Measurements from ENCODE around the gene OTOG.

OTOG gene

DNA sequence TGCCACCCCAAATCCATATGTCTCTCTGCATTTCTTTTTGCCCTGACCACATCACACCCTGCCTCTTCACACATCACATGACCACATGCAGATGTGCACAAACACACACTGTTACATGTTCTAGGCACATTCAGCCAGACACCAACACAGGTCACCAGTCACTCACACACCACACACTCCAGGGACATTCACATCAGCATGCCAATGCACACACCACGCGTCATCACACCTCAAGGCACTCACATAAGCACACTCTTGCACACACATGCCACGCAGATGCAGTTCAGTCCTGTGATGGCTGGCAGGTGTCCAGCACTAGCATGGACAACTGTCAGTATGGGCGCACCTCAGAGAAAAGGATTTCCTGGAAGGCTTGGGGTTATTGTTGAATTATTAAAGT is 95.3 kb downstream of the OTOG start:
- Histone ChIP-seq H3K36me3 (ENCODE audit: low read length) (no peaks in the 10 kb centered on the region), H2AFZ (ENCODE audit: low read depth, low read length, severe bottlenecking) (no peak overlapping the region), H3K9me2 (replicated peaks; ENCODE audit: insufficient read depth, low read length) (no peaks in the 10 kb centered on the region), H3K79me2 (ENCODE audit: insufficient read depth, low read length) (no peaks in the 10 kb centered on the region), H3K9me3 (ENCODE audit: insufficient read depth, low read length) (no peaks in the 10 kb centered on the region), H4K20me1 (ENCODE audit: low read depth, low read length) (no peaks in the 10 kb centered on the region), H3K4me3 (ENCODE audit: insufficient read depth, low read length, poor library complexity, severe bottlenecking) (no peak overlapping the region), H3K27me3 (ENCODE audit: low read length) (no peaks in the 10 kb centered on the region), H3F3A (ENCODE audit: insufficient read depth) (no peaks in the 10 kb centered on the region), H3K4me2 (ENCODE audit: low read depth, low read length, poor library complexity, severe bottlenecking) (no peak overlapping the region), H3K27ac (ENCODE audit: low read depth, low read length) (no peak overlapping the region), H3K9ac (ENCODE audit: low read length) (no peak overlapping the region)
- no peak for TF ChIP-seq EZH2phosphoT487 (conservative IDR thresholded peaks at IDR 0.05; ENCODE audit: low read length)
- TF ChIP-seq, protein P1, sequence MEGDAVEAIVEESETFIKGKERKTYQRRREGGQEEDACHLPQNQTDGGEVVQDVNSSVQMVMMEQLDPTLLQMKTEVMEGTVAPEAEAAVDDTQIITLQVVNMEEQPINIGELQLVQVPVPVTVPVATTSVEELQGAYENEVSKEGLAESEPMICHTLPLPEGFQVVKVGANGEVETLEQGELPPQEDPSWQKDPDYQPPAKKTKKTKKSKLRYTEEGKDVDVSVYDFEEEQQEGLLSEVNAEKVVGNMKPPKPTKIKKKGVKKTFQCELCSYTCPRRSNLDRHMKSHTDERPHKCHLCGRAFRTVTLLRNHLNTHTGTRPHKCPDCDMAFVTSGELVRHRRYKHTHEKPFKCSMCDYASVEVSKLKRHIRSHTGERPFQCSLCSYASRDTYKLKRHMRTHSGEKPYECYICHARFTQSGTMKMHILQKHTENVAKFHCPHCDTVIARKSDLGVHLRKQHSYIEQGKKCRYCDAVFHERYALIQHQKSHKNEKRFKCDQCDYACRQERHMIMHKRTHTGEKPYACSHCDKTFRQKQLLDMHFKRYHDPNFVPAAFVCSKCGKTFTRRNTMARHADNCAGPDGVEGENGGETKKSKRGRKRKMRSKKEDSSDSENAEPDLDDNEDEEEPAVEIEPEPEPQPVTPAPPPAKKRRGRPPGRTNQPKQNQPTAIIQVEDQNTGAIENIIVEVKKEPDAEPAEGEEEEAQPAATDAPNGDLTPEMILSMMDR (IDR thresholded peaks at IDR 0.05; ENCODE audit: insufficient read depth, low read length, poor library complexity, severe bottlenecking), result no peak

DNA sequence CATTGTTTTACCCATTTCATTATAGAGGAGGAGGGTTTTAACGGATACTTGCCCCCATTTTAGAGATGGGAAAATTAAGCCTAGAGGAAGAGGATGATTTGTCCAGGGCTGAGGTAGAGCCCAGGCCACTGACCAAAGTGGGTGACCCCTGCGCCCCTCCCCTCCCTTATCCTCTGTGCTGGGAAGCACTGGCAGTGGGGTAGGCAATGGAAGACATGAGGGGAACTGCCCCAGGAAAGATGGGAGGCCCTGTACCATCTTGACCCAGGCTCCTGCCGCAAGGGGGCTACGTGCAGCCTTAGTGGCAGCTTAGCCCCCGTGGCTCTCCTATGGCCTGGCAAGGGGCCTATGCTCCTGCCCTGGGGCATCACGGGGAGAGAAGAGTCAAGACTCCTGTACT is 95.9 kb downstream of the OTOG start:
- no peak for TF ChIP-seq EZH2phosphoT487 (conservative IDR thresholded peaks at IDR 0.05; ENCODE audit: low read length)
- TF ChIP-seq, protein P1 (IDR thresholded peaks at IDR 0.05; ENCODE audit: insufficient read depth, low read length, poor library complexity, severe bottlenecking), result no peak
- no peaks in the 10 kb centered on the region for H3K36me3 ChIP-seq (ENCODE audit: low read length)
- no peaks in the 10 kb centered on the region for H3F3A ChIP-seq (ENCODE audit: insufficient read depth)
- H3K4me2 ChIP-seq (ENCODE audit: low read depth, low read length, poor library complexity, severe bottlenecking), result no peak overlapping the region
- H3K4me3 ChIP-seq (ENCODE audit: insufficient read depth, low read length, poor library complexity, severe bottlenecking), result no peak overlapping the region
- H3K9me2 ChIP-seq (replicated peaks; ENCODE audit: insufficient read depth, low read length), result no peaks in the 10 kb centered on the region
- H3K27ac ChIP-seq (ENCODE audit: low read depth, low read length), result no peak overlapping the region
- no peaks in the 10 kb centered on the region for H3K9me3 ChIP-seq (ENCODE audit: insufficient read depth, low read length)
- no peak overlapping the region for H3K9ac ChIP-seq (ENCODE audit: low read length)
- no peaks in the 10 kb centered on the region for H4K20me1 ChIP-seq (ENCODE audit: low read depth, low read length)
- H3K27me3 ChIP-seq (ENCODE audit: low read length), result no peaks in the 10 kb centered on the region
- H2AFZ ChIP-seq (ENCODE audit: low read depth, low read length, severe bottlenecking), result no peak overlapping the region
- H3K79me2 ChIP-seq (ENCODE audit: insufficient read depth, low read length), result no peaks in the 10 kb centered on the region

DNA sequence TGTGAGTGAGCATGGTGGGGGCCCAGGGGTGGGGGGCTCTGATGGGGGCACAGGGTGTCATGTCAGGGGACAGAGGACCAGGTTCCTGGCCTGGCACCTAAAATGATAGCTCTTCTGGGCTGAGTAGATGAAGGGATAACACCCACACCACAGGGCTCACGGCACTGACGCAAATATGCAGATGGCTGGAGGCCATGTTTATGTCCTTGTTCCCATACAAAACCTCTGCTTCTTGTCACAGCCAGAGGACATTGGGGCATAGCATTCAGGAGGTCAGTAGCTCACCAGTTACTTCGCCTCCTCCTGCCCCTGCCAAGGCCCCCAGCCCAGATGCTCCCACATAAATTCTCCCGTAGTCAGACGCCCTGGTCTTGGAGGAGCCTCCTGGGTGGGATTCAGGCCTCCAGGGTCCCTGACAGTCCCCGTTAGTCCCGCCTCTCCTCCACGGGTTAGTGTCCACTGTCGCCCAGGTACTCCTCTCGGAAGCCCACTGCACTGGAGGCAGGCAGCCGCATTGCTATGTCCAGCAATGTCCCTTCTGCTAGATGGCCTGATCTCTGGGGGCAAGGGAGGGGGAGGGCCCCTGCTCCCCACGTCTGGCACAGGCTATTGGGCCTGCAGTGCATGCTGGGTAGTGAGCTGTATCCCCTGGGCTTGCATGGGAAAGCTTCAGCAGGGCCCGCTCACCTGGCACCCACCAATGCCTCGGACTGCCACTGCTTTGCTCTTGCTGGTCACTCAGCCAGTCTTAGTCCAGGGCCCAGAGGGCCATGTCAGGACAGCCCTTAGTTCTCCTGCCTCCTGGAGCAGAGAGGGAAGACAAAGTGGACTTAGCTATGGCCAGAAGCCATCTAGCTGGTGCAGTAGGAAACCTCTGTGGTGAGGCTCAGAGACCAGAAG is 96.7 kb downstream of the OTOG start:
- Histone ChIP-seq H3K27me3 (ENCODE audit: low read length) (no peaks in the 10 kb centered on the region), H3K4me3 (ENCODE audit: insufficient read depth, low read length, poor library complexity, severe bottlenecking) (no peak overlapping the region), H3K27ac (ENCODE audit: low read depth, low read length) (no peak overlapping the region), H3K9me2 (replicated peaks; ENCODE audit: insufficient read depth, low read length) (no peaks in the 10 kb centered on the region), H3K9me3 (ENCODE audit: insufficient read depth, low read length) (no peaks in the 10 kb centered on the region), H3K79me2 (ENCODE audit: insufficient read depth, low read length) (no peaks in the 10 kb centered on the region), H4K20me1 (ENCODE audit: low read depth, low read length) (no peaks in the 10 kb centered on the region), H3K36me3 (ENCODE audit: low read length) (no peaks in the 10 kb centered on the region), H2AFZ (ENCODE audit: low read depth, low read length, severe bottlenecking) (no peak overlapping the region), H3F3A (ENCODE audit: insufficient read depth) (no peaks in the 10 kb centered on the region), H3K4me2 (ENCODE audit: low read depth, low read length, poor library complexity, severe bottlenecking) (no peak overlapping the region), H3K9ac (ENCODE audit: low read length) (no peak overlapping the region)
- TF ChIP-seq EZH2phosphoT487 (conservative IDR thresholded peaks at IDR 0.05; ENCODE audit: low read length), result no peak
- TF ChIP-seq, protein P1 (IDR thresholded peaks at IDR 0.05; ENCODE audit: insufficient read depth, low read length, poor library complexity, severe bottlenecking), result no peak

All from SU-DHL-6 (cell line).